B cell (primary cell): ENCODE results near the gene TUNAR. TPM values are rescaled to one million over a fixed set of nuclear protein-coding genes. Genes with fewer than 3 reads are reported as not detected.

ENCODE experiments used
- ATAC-seq: fragments of 200-7000 bp; cut with Tn5 transposase; one replicate; pipeline ENCODE4 v1.10.0; 2021; ENCODE audit warnings: low read depth, mild to moderate bottlenecking, moderate number of reproducible peaks, moderate library complexity
- CTCF ChIA-PET: fragments of 350-600 bp; sonication (Branson Sonifier 250); formaldehyde crosslinking; loops from one replicate; lab custom pipeline; 2021; ENCODE audit warnings: antibody characterized with exemption, inconsistent platforms; lab: Charles Lee
- POLR2A ChIA-PET: fragments of 350-600 bp; sonication (Branson Sonifier 250); formaldehyde crosslinking; loops from one replicate; lab custom pipeline; 2021; ENCODE audit warnings: antibody characterized with exemption; lab: Charles Lee
- DNase-seq: peaks from one replicate; pipeline ENCODE4 v3.0.0; 2013
- H2AFZ ChIP-seq: 2 replicates; pipeline ENCODE4 v1.6.1; 2012; ENCODE audit warnings: mild to moderate bottlenecking, low read depth, low read length; ENCODE audit not compliant: insufficient read depth, poor library complexity, severe bottlenecking
- H3K27ac ChIP-seq, 2 donors: 1 replicate in 1 of 2; 2 replicates in 1 of 2; pipeline ENCODE4 v1.5.1; 2012 to 2013; ENCODE audit warnings: low read length in 2 of 2, mild to moderate bottlenecking in 2 of 2, moderate library complexity in 1 of 2
- H3K27me3 ChIP-seq, 4 experiments: fragments of 200-600 bp in 1 of 4; sonication (generic) in 1 of 4; replicated peaks in 1 of 4; 1 replicate in 2 of 4; 2 replicates in 2 of 4; pipeline versions ENCODE4 v1.6.1 to v1.7.0; 2013 to 2016; ENCODE audit warnings: low read length in 3 of 4, mild to moderate bottlenecking in 2 of 4, mixed read lengths in 1 of 4, moderate library complexity in 1 of 4; ENCODE audit not compliant: insufficient read depth in 4 of 4, control insufficient read depth in 3 of 4; ENCODE audit errors: control extremely low read depth in 1 of 4
- H3K36me3 ChIP-seq, 2 experiments: replicated peaks in 1 of 2; 1 replicate in 1 of 2; 2 replicates in 1 of 2; pipeline versions ENCODE4 v1.6.1 to v1.7.1; 2013; ENCODE audit warnings: low read length in 1 of 2; ENCODE audit not compliant: insufficient read depth in 2 of 2, control insufficient read depth in 1 of 2; ENCODE audit errors: control extremely low read depth in 1 of 2, extremely low read depth in 1 of 2
- H3K4me1 ChIP-seq, 2 donors: fragments of 200-600 bp in 1 of 2; sonication (generic) in 1 of 2; 1 replicate in 1 of 2; 2 replicates in 1 of 2; pipeline versions ENCODE4 v1.5.1 to v1.6.1; 2013 to 2017; ENCODE audit warnings: low read length in 2 of 2; ENCODE audit not compliant: control insufficient read depth in 2 of 2, insufficient read depth in 2 of 2
- H3K4me2 ChIP-seq: replicated peaks from 2 replicates; pipeline ENCODE3; 2012; ENCODE audit warnings: mild to moderate bottlenecking, low read depth, low read length; ENCODE audit not compliant: poor library complexity, severe bottlenecking
- H3K4me3 ChIP-seq, 5 experiments: fragments of 200-600 bp in 1 of 5; sonication (generic) in 1 of 5; 1 replicate in 3 of 5; 2 replicates in 2 of 5; pipeline versions ENCODE4 v1.5.1 to v1.7.0; 2011 to 2016; ENCODE audit warnings: low read length in 4 of 5, mild to moderate bottlenecking in 4 of 5, low read depth in 2 of 5, control low read depth in 1 of 5, moderate library complexity in 1 of 5; ENCODE audit not compliant: insufficient read depth in 1 of 5; ENCODE audit errors: control extremely low read depth in 1 of 5, extremely low read depth in 1 of 5
- H3K79me2 ChIP-seq: fragments of 200-600 bp; sonication (generic); one replicate; pipeline ENCODE4 v1.6.0; 2016; ENCODE audit warnings: low read length; ENCODE audit not compliant: control insufficient read depth, insufficient read depth
- H3K9ac ChIP-seq: fragments of 200-600 bp; sonication (generic); 2 replicates; pipeline ENCODE4 v1.6.1; 2017; ENCODE audit warnings: mild to moderate bottlenecking, low read length, moderate library complexity
- H3K9me3 ChIP-seq, 3 donors: one replicate each; pipeline versions ENCODE4 v1.6.1 to v1.7.1; 2013; ENCODE audit warnings: low read length in 2 of 3; ENCODE audit not compliant: control insufficient read depth in 2 of 3, insufficient read depth in 1 of 3; ENCODE audit errors: control extremely low read depth in 1 of 3
- H4K20me1 ChIP-seq: 2 replicates; pipeline ENCODE4 v1.6.0; 2012; ENCODE audit warnings: mild to moderate bottlenecking, low read length; ENCODE audit not compliant: insufficient read depth, control insufficient read depth, poor library complexity, severe bottlenecking
- H3K27ac Mint-ChIP-seq: one replicate; pipeline ENCODE4 v1.8.0; 2021; ENCODE audit warnings: mixed read lengths
- H3K27me3 Mint-ChIP-seq: one replicate; pipeline ENCODE4 v1.8.0; 2021; ENCODE audit warnings: mixed read lengths
- H3K4me1 Mint-ChIP-seq: one replicate; pipeline ENCODE4 v1.8.0; 2021; ENCODE audit warnings: mixed read lengths
- H3K4me3 Mint-ChIP-seq: one replicate; pipeline ENCODE4 v1.8.0; 2021; ENCODE audit warnings: mixed read lengths
- H3K9me3 Mint-ChIP-seq: one replicate; pipeline ENCODE4 v1.8.0; 2022; ENCODE audit warnings: mixed read lengths; ENCODE audit not compliant: insufficient read depth
- CTCF ChIP-seq: fragments of 200-600 bp; IDR thresholded peaks from one replicate; pipeline ENCODE4 v1.8.0; 2022; ENCODE audit warnings: antibody characterized with exemption, mild to moderate bottlenecking
- EZH2 ChIP-seq: IDR thresholded peaks from 2 replicates; pipeline ENCODE4 v1.6.1; 2012; ENCODE audit warnings: borderline replicate concordance, low read depth, mild to moderate bottlenecking, moderate library complexity, low read length; ENCODE audit not compliant: insufficient read depth, poor library complexity, severe bottlenecking
- WGBS: methylation state at CpG from one replicate; pipeline ENCODE4 v1.1.5; 2013; ENCODE audit warnings: missing lambda C conversion rate; ENCODE audit not compliant: insufficient coverage; 5-methylcytosine and 5-hydroxymethylcytosine counted together
- intact Hi-C: fragments of 100-400 bp; cut with micrococcal nuclease; formaldehyde crosslinking; loops from one replicate; pipeline ENCODE4 v1.10.0; 2022
- polyA plus RNA-seq: library from polyadenylated mRNA; depleted of rRNA; stranded (reverse); fragments of >200 nt; gene quantifications from 2 replicates; pipeline ENCODE4 v1.2.3, GENCODE V29; 2012
- total RNA-seq, 2 donors: library from RNA; stranded (reverse); fragments of 120-200 nt in 1 of 2; gene quantifications; 1 replicate in 1 of 2; 2 replicates in 1 of 2; pipeline versions ENCODE4 v1.2.3 to v1.2.4, GENCODE V29; 2013 to 2022

The TUNAR gene
- total and polyA plus RNA-seq, 2 donors (not counting 1 experiment from before 2014, with no cell fraction given) = 0.48 to 0.81 TPM

- Histone ChIP-seq H3K9me3 (no peaks in the 10 kb centered on the region), H2AFZ (no peak overlapping the region), H3K27me3 (peaks cover 0 to 3% (median 0%) of the 10 kb centered on the region in 4 experiments), H3K27ac (no peak overlapping the region), H3K4me2 (no peak overlapping the region), H3K36me3 (no peaks in the 10 kb centered on the region), H3K4me1 (no peaks in the 10 kb centered on the region), H3K4me3 (no peak overlapping the region), H3K9ac (no peak overlapping the region), H3K79me2 (no peaks in the 10 kb centered on the region), H4K20me1 (no peaks in the 10 kb centered on the region)
- WGBS = 57% methylated on average over 2 of the region's 4 CpGs
- no peak overlapping the region for H3K27ac Mint-ChIP-seq
- DNase-seq (no peak), ATAC-seq (no peak)
- no peaks in the 10 kb centered on the region for H3K9me3 Mint-ChIP-seq
- H3K4me1 Mint-ChIP-seq = no peaks in the 10 kb centered on the region
- CTCF ChIA-PET = no interaction called here
- peaks cover 3% of the 10 kb centered on the region for H3K27me3 Mint-ChIP-seq
- POLR2A ChIA-PET = no interaction called here
- TF ChIP-seq CTCF = no peak
- TF ChIP-seq EZH2 = no peak
- intact Hi-C loops = no loop called here
- H3K4me3 Mint-ChIP-seq = no peak overlapping the region
Observed at GRCh38 chr14:95910628-95911027, 34.0 kb downstream of the TUNAR start.

- DNase-seq = no peak
- intact Hi-C loops = no loop called here
- ChIA-PET POLR2A (no interaction called here), CTCF (no interaction called here)
- H3K4me2 ChIP-seq = no peak overlapping the region
- H3K9ac ChIP-seq = no peak overlapping the region
- ATAC-seq = no peak
- Mint-ChIP-seq H3K4me1 (no peaks in the 10 kb centered on the region), H3K27ac (no peak overlapping the region), H3K27me3 (peaks cover 3% of the 10 kb centered on the region), H3K9me3 (no peaks in the 10 kb centered on the region), H3K4me3 (no peak overlapping the region)
- H3K4me1 ChIP-seq = no peaks in the 10 kb centered on the region
- WGBS = 90% methylated on average over 3 of the region's 7 CpGs
- no peaks in the 10 kb centered on the region for H3K9me3 ChIP-seq
- TF ChIP-seq CTCF (no peak), EZH2 (no peak)
- H4K20me1 ChIP-seq = no peaks in the 10 kb centered on the region
- no peak overlapping the region for H3K27ac ChIP-seq
- H3K36me3 ChIP-seq = no peaks in the 10 kb centered on the region
- no peak overlapping the region for H2AFZ ChIP-seq
- peaks cover 0 to 5% (median 0%) of the 10 kb centered on the region in 4 experiments for H3K27me3 ChIP-seq
- no peaks in the 10 kb centered on the region for H3K79me2 ChIP-seq
- no peak overlapping the region for H3K4me3 ChIP-seq
Observed at GRCh38 chr14:95911456-95911855, 34.8 kb downstream of the TUNAR start.
